Esophagus muscularis mucosa (tissue), 4 donors: Measurements from ENCODE around the gene COL4A6.

ENCODE experiments used
- CTCF ChIP-seq, 3 experiments: fragments of 200-600 bp in 2 of 3; fragments of 450-650 bp in 1 of 3; sonication (generic) in 2 of 3; IDR thresholded peaks; one replicate each; pipeline ENCODE4 v1.5.1; 2017 to 2019; ENCODE audit warnings: antibody characterized with exemption in 3 of 3, mild to moderate bottlenecking in 2 of 3, moderate library complexity in 1 of 3
- EP300 ChIP-seq: sonication (generic); formaldehyde crosslinking; IDR thresholded peaks from one replicate; pipeline ENCODE4 v1.6.1; 2017; ENCODE audit warnings: antibody characterized with exemption
- POLR2A ChIP-seq: fragments of 450-650 bp; IDR thresholded peaks from one replicate; pipeline ENCODE4 v1.6.1; 2017; ENCODE audit warnings: antibody characterized with exemption, moderate library complexity, mild to moderate bottlenecking, low read depth
- POLR2AphosphoS5 ChIP-seq, 2 donors: sonication (generic); formaldehyde crosslinking; IDR thresholded peaks; one replicate each; pipeline ENCODE4 v1.6.1; 2017; ENCODE audit warnings: antibody characterized with exemption in 2 of 2

- no peak for TF ChIP-seq POLR2A
- TF ChIP-seq CTCF (IDR thresholded peaks at IDR 0.05): no peak
- TF ChIP-seq POLR2AphosphoS5 (IDR thresholded peaks at IDR 0.05): no peak
- no peak for TF ChIP-seq EP300
Observed at GRCh38 chrX:108268434-108269080, 169.7 kb downstream of the COL4A6 start.
